Lung (tissue), 12 donors: ENCODE results near the gene PRELP. TPM values are rescaled to one million over a fixed set of nuclear protein-coding genes. Genes with fewer than 3 reads are reported as not detected.

Experiments used
- ATAC-seq: fragments of 200-7000 bp; cut with Tn5 transposase; one replicate; pipeline ENCODE4 v1.9.1; 2020; ENCODE audit warnings: moderate number of reproducible peaks; ENCODE audit not compliant: insufficient read depth, low FRiP score
- DNase-seq, 3 donors: peaks; one replicate each; pipeline ENCODE4 v3.0.0-alpha.2; 2013 to 2017
- H3K27ac ChIP-seq, 2 donors: one replicate each; pipeline ENCODE4 v1.5.1; 2013; ENCODE audit warnings: mild to moderate bottlenecking in 2 of 2, moderate library complexity in 2 of 2, control low read depth in 1 of 2, inconsistent platforms in 1 of 2, low read depth in 1 of 2, low read length in 1 of 2
- H3K27me3 ChIP-seq, 3 donors: one replicate each; pipeline ENCODE4 v1.5.1; 2013; ENCODE audit warnings: low read length in 2 of 3; ENCODE audit not compliant: control insufficient read depth in 3 of 3, insufficient read depth in 3 of 3
- H3K36me3 ChIP-seq, 4 donors: one replicate each; pipeline ENCODE4 v1.5.1; 2013; ENCODE audit warnings: low read length in 4 of 4, mild to moderate bottlenecking in 1 of 4, moderate library complexity in 1 of 4; ENCODE audit not compliant: control insufficient read depth in 4 of 4, insufficient read depth in 4 of 4
- H3K4me1 ChIP-seq, 5 donors: one replicate each; pipeline ENCODE4 v1.5.1; 2013; ENCODE audit warnings: low read length in 5 of 5, mild to moderate bottlenecking in 2 of 5, moderate library complexity in 1 of 5; ENCODE audit not compliant: control insufficient read depth in 5 of 5, insufficient read depth in 5 of 5
- H3K4me3 ChIP-seq: one replicate; pipeline ENCODE4 v1.5.1; 2013; ENCODE audit warnings: mild to moderate bottlenecking, control low read depth, moderate library complexity
- H3K9ac ChIP-seq, 2 donors: one replicate each; pipeline ENCODE4 v1.5.1; 2013; ENCODE audit warnings: low read length in 2 of 2, control low read depth in 1 of 2; ENCODE audit not compliant: insufficient read depth in 1 of 2
- H3K9me3 ChIP-seq, 4 donors: one replicate each; pipeline ENCODE4 v1.5.1; 2013; ENCODE audit warnings: low read length in 3 of 4, mild to moderate bottlenecking in 1 of 4, moderate library complexity in 1 of 4; ENCODE audit not compliant: control insufficient read depth in 4 of 4, insufficient read depth in 3 of 4
- CTCF ChIP-seq: IDR thresholded peaks from 2 replicates; pipeline ENCODE4 v1.5.1; 2012; ENCODE audit warnings: mild to moderate bottlenecking; ENCODE audit errors: control extremely low read depth, extremely low read depth
- WGBS, 2 donors: extraction: QIAGEN DNeasy Blood & Tissue Kit; methylation state at CpG; one replicate each; pipeline ENCODE4 v1.1.7; 2013; 5-methylcytosine and 5-hydroxymethylcytosine counted together
- polyA plus RNA-seq, 2 donors: library from polyadenylated mRNA; stranded (reverse); fragments of 200-250 nt; gene quantifications; one replicate each; pipeline ENCODE4 v1.2.1, GENCODE V29; 2013
- total RNA-seq, 2 donors: library from RNA; depleted of rRNA in 1 of 2; stranded (reverse); fragments of >200 nt in 1 of 2; gene quantifications; one replicate each; pipeline ENCODE4 v1.2.1, GENCODE V29; 2014 to 2021
- donor health status: control.
- donor health status: control.
- donor health status: Bipolar disorder and iron deficiency.
- donor health status: healthy.
- donor health status: DM: yes; HTN: yes; CAD: no.

Gene PRELP
- total and polyA plus RNA-seq, 4 donors, result 2.0 to 26.0 (median 13.6) TPM

- Histone ChIP-seq H3K9ac (no peak overlapping the region), H3K27me3 (no peaks in the 10 kb centered on the region), H3K36me3 (no peaks in the 10 kb centered on the region), H3K4me3 (no peak overlapping the region), H3K4me1 (peaks cover 0 to 38% (median 24%) of the 10 kb centered on the region in 5 donors), H3K9me3 (no peaks in the 10 kb centered on the region), H3K27ac (peak overlapping the region in 1 of 2 donors; percentile 61)
- no peak for TF ChIP-seq CTCF
- 58 to 85% methylated on average over 6 of the region's 6 CpGs for WGBS, 2 donors
- ATAC-seq (peak; percentile 24), DNase-seq (peak in 1 of 3 donors; percentile 17)
Observed at GRCh38 chr1:203462878-203463277, 12.7 kb upstream of the PRELP start.

GRCh38 chr1:203463469-203464062 is 12.0 kb upstream of the PRELP start:
- H3K27ac ChIP-seq, result peak overlapping the region in 1 of 2 donors; percentile 61
- no peaks in the 10 kb centered on the region for H3K36me3 ChIP-seq
- WGBS, 2 donors, result 72 to 81% methylated on average over 7 of the region's 7 CpGs
- DNase-seq, result peak; percentile 51 to 76 (median 59)
- no peak overlapping the region for H3K9ac ChIP-seq
- no peak overlapping the region for H3K4me3 ChIP-seq
- no peak for TF ChIP-seq CTCF
- no peak for ATAC-seq
- no peaks in the 10 kb centered on the region for H3K27me3 ChIP-seq
- H3K4me1 ChIP-seq, result peaks cover 0 to 38% (median 24%) of the 10 kb centered on the region in 5 donors
- H3K9me3 ChIP-seq, result no peaks in the 10 kb centered on the region

- no peaks in the 10 kb centered on the region for H3K36me3 ChIP-seq
- H3K27ac ChIP-seq, result peak overlapping the region in 1 of 2 donors; percentile 61
- H3K9me3 ChIP-seq, result no peaks in the 10 kb centered on the region
- H3K27me3 ChIP-seq, result no peaks in the 10 kb centered on the region
- no peak for DNase-seq
- TF ChIP-seq CTCF, result no peak
- no peak for ATAC-seq
- H3K9ac ChIP-seq, result no peak overlapping the region
- 70 to 73% methylated on average over 5 of the region's 5 CpGs for WGBS, 2 donors
- peaks cover 0 to 38% (median 24%) of the 10 kb centered on the region in 5 donors for H3K4me1 ChIP-seq
- H3K4me3 ChIP-seq, result no peak overlapping the region
Observed at GRCh38 chr1:203464226-203464625, 11.4 kb upstream of the PRELP start.

- H3K27me3 ChIP-seq, result no peaks in the 10 kb centered on the region
- peaks cover 0 to 41% (median 24%) of the 10 kb centered on the region in 5 donors for H3K4me1 ChIP-seq
- DNase-seq, result no peak
- peak overlapping the region in 1 of 2 donors; percentile 20 for H3K27ac ChIP-seq
- no peaks in the 10 kb centered on the region for H3K36me3 ChIP-seq
- H3K9ac ChIP-seq, result no peak overlapping the region
- ATAC-seq, result no peak
- TF ChIP-seq CTCF, result no peak
- H3K9me3 ChIP-seq, result no peaks in the 10 kb centered on the region
- WGBS, 2 donors, result 93 to 95% methylated on average over 3 of the region's 3 CpGs
- H3K4me3 ChIP-seq, result no peak overlapping the region
Observed at GRCh38 chr1:203464743-203465142, 10.9 kb upstream of the PRELP start.
